ENCODE results near the gene FBXO31.
A peak's percentile ranks its signal among the peaks of the same experiment; 100 is the strongest.

The FBXO31 gene

DNA sequence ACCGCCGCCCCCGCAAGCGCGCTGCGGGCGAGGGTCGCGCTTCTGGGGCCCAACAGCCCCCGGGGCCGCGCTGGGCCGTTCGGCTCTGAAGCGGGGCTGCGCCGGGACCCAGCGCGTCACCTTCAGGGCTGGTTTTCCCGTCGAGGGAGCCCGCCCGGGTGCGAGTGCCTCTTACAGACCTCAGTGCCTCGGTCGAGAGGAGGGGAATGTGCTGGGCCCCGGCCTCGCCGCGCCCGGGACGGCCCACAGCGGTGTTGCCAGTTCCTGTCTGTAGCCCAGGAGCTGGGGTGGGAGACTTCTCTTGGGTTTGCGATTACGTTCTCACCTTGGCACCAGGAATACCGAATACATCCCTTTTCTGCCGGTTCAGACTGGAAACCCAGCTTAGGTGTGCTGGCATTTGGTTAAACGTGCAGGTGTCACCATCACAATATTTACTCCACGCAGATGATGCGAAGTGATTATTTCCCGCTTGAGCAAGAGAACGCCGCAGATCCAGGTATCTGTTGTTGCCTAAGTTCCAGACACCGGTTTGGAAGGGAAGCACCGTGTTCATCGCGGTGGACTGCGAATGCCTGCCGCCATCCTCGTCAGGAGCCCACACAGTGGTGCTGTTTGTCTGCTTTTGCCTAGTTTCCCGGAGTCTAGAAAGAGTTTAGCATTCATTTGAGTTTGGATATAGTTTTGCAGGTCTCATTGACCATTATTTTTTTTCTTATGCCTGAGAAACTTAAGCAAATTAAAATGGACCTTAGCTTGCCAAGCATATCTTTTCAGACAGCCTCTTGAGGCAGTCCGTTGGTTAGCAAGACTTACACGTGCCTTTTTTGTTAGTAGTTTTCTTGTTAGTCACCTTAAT is 9.5 kb upstream of the FBXO31 start:
- Histone ChIP-seq H3K79me2 (ENCODE audit: low read length) (peaks cover 31% of the 10 kb centered on the region), H3K27me3 (ENCODE audit: low read depth, low read length) (no peaks in the 10 kb centered on the region), H2AFZ (ENCODE audit: low read depth, low read length) (no peak overlapping the region), H3K4me3 (ENCODE audit: low read length) (peak overlapping the region; percentile 85), H3K4me2 (ENCODE audit: low read length) (peak overlapping the region; percentile 98), H3K27ac (ENCODE audit: low read length) (no peak overlapping the region), H3K9me3 (ENCODE audit: insufficient read depth, low read length) (no peaks in the 10 kb centered on the region), H3K4me1 (ENCODE audit: low read length) (peaks cover 30% of the 10 kb centered on the region), H4K20me1 (ENCODE audit: insufficient read depth, low read length) (peaks cover 26% of the 10 kb centered on the region; the same call in 1 of the 2 replicates), H3K9ac (ENCODE audit: low read length) (peak overlapping the region; percentile 65), H3K36me3 (replicated peaks; ENCODE audit: low read depth, low read length) (no peaks in the 10 kb centered on the region)
- TF ChIP-seq EZH2phosphoT487 (IDR thresholded peaks at IDR 0.05; ENCODE audit: low read depth) = no peak
- TF ChIP-seq, protein P1, sequence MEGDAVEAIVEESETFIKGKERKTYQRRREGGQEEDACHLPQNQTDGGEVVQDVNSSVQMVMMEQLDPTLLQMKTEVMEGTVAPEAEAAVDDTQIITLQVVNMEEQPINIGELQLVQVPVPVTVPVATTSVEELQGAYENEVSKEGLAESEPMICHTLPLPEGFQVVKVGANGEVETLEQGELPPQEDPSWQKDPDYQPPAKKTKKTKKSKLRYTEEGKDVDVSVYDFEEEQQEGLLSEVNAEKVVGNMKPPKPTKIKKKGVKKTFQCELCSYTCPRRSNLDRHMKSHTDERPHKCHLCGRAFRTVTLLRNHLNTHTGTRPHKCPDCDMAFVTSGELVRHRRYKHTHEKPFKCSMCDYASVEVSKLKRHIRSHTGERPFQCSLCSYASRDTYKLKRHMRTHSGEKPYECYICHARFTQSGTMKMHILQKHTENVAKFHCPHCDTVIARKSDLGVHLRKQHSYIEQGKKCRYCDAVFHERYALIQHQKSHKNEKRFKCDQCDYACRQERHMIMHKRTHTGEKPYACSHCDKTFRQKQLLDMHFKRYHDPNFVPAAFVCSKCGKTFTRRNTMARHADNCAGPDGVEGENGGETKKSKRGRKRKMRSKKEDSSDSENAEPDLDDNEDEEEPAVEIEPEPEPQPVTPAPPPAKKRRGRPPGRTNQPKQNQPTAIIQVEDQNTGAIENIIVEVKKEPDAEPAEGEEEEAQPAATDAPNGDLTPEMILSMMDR (IDR thresholded peaks at IDR 0.05; ENCODE audit: low read depth, low read length) = peak; percentile 39

DNA sequence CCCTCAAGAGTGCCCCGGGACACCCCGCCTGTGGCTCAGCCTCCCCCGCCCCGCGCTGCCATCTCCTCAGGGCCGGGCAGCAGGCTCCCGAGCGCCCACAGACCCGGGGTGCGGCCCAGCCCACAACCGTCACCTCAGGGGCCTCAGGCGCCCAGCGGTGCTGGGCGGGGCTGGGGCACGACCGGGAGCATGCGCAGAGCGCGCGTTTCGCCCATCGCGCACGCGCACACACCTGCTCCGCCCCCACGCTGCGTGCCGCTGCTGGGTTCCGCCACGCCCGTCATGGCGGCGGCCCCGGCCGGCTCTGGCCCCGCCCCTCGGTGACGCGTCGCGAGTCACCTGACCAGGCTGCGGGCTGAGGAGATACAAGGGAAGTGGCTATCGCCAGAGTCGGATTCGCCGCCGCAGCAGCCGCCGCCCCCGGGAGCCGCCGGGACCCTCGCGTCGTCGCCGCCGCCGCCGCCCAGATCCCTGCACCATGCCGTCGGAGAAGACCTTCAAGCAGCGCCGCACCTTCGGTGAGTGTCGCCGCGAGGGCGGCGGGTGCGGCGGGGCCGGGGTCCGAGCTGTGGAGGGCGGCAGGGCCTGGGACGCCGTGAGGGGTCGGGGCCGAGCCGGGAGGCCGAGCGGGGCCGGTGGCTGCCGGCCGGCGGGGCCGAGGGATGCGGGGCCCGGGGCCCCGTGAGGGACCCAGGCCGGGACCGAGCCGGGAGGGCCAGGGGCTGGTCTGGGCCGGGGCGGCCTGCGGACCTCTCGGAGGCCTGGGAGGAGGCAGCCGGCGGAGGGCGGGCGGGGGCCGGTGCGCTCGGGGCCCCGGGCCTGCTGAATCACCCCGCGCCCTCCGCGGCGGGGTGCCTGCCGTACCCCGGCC is 8.6 kb upstream of the FBXO31 start, which contains the start of gene MAP1LC3B:
Gene MAP1LC3B (plus strand): TSS at position 387 of the 871 bp plus-strand sequence. CDS start 92 bp downstream, at position 479.
- Histone ChIP-seq H3K9me3 (ENCODE audit: insufficient read depth, low read length) (no peaks in the 10 kb centered on the region), H3K27ac (ENCODE audit: low read length) (peak within 1 kb of the TSS; percentile 46), H3K27me3 (ENCODE audit: low read depth, low read length) (no peaks in the 10 kb centered on the region), H3K79me2 (ENCODE audit: low read length) (peaks cover 31% of the 10 kb centered on the region), H3K9ac (ENCODE audit: low read length) (peak within 1 kb of the TSS; percentile 78), H3K36me3 (replicated peaks; ENCODE audit: low read depth, low read length) (no peaks in the 10 kb centered on the region), H2AFZ (ENCODE audit: low read depth, low read length) (0 out of 2 replicates have a peak within 1 kb of the TSS, but pooled peaks have one; percentile 1), H4K20me1 (ENCODE audit: insufficient read depth, low read length) (peaks cover 26% of the 10 kb centered on the region; the same call in 1 of the 2 replicates), H3K4me3 (ENCODE audit: low read length) (peak within 1 kb of the TSS; percentile 85), H3K4me1 (ENCODE audit: low read length) (peaks cover 36% of the 10 kb centered on the region), H3K4me2 (ENCODE audit: low read length) (peak within 1 kb of the TSS; percentile 98)
- TF ChIP-seq EZH2phosphoT487 (IDR thresholded peaks at IDR 0.05; ENCODE audit: low read depth) = no peak
- TF ChIP-seq, protein P1 (IDR thresholded peaks at IDR 0.05; ENCODE audit: low read depth, low read length) = no peak

DNA sequence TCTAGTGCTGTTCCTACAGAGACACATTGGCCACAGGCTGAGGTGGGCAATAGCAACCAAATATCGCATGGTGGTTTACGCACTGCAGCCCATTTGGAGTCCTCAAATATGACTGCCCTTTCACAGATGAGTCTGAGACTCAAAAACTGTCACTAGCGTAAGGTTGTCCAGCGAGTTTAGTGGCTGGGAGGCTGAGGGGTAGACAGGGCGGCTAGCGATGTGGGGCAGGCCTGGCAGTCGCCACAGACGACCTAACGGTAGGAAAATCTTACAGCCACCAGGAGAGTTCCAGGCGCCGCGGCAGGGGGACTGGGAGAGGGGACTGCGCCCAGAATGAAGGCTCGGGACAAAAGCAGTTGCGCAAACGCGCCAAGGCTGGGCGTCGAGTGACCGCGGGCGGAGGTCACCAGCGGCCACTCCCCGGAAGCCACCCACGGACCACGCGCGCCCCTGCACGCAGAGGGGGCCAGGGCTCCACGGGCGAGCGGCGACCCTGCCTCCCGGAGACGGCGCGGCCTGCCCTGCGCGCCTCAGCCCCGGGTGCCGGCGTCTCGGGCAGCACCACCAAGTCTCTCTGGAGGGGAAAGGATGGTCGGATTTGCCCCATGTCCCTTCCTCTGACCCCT is 7.9 kb upstream of the FBXO31 start:
- Histone ChIP-seq H3K36me3 (replicated peaks; ENCODE audit: low read depth, low read length) (no peaks in the 10 kb centered on the region), H3K9ac (ENCODE audit: low read length) (peak overlapping the region; percentile 78), H3K27ac (ENCODE audit: low read length) (peak overlapping the region; percentile 46), H3K79me2 (ENCODE audit: low read length) (peaks cover 24% of the 10 kb centered on the region), H4K20me1 (ENCODE audit: insufficient read depth, low read length) (peaks cover 26% of the 10 kb centered on the region; the same call in 1 of the 2 replicates), H3K4me3 (ENCODE audit: low read length) (peak overlapping the region; percentile 84), H2AFZ (ENCODE audit: low read depth, low read length) (0 out of 2 replicates have a peak overlapping the region, but pooled peaks have one; percentile 1), H3K9me3 (ENCODE audit: insufficient read depth, low read length) (no peaks in the 10 kb centered on the region), H3K4me2 (ENCODE audit: low read length) (peak overlapping the region; percentile 94), H3K27me3 (ENCODE audit: low read depth, low read length) (no peaks in the 10 kb centered on the region), H3K4me1 (ENCODE audit: low read length) (peaks cover 36% of the 10 kb centered on the region)
- TF ChIP-seq, protein P1 (IDR thresholded peaks at IDR 0.05; ENCODE audit: low read depth, low read length) = no peak
- no peak for TF ChIP-seq EZH2phosphoT487 (IDR thresholded peaks at IDR 0.05; ENCODE audit: low read depth)
